ENCODE data around the gene MBD5. TPM values are rescaled to one million over a fixed set of nuclear protein-coding genes. Genes with fewer than 3 reads are reported as not detected.

The MBD5 gene
- total RNA-seq, 4 donors from 2014 or later = 22.9 to 44.2 (median 40.2) TPM

GRCh38 chr2:148028781-148029180 lies 7.9 kb downstream of the MBD5 start:
- no peak for TF ChIP-seq POLR2A (IDR thresholded peaks at IDR 0.05)
- TF ChIP-seq, protein P1, sequence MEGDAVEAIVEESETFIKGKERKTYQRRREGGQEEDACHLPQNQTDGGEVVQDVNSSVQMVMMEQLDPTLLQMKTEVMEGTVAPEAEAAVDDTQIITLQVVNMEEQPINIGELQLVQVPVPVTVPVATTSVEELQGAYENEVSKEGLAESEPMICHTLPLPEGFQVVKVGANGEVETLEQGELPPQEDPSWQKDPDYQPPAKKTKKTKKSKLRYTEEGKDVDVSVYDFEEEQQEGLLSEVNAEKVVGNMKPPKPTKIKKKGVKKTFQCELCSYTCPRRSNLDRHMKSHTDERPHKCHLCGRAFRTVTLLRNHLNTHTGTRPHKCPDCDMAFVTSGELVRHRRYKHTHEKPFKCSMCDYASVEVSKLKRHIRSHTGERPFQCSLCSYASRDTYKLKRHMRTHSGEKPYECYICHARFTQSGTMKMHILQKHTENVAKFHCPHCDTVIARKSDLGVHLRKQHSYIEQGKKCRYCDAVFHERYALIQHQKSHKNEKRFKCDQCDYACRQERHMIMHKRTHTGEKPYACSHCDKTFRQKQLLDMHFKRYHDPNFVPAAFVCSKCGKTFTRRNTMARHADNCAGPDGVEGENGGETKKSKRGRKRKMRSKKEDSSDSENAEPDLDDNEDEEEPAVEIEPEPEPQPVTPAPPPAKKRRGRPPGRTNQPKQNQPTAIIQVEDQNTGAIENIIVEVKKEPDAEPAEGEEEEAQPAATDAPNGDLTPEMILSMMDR (IDR thresholded peaks at IDR 0.05) = no peak
- no peak for DNase-seq
- no peaks in the 10 kb centered on the region for H3K27me3 ChIP-seq
- no peak overlapping the region for H3K4me3 ChIP-seq
- no peaks in the 10 kb centered on the region for H3K36me3 ChIP-seq
- H3K27ac ChIP-seq = no peak overlapping the region
- no peaks in the 10 kb centered on the region for H3K9me3 ChIP-seq
- no peaks in the 10 kb centered on the region for H3K4me1 ChIP-seq

DNA sequence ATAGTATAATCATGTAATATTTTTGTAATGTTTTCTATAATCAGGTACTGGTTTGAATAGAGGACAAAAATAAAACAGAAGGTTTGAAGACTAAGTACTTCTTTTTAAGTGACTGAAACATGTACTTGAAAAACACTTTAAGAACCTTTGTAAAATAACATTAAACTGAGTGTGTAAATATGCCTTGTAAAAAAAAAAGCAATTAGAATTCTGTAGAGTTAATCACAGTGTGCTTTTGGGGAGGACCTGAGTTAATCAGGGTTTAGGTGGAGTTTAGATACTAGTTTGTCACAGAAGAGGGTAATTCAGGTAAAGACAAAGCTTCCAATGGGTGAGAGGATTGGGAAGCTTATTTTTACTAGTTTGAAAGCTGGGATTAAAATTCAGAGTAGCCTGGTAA lies 10.3 kb downstream of the MBD5 start:
- Histone ChIP-seq H3K4me3 (no peak overlapping the region), H3K36me3 (no peaks in the 10 kb centered on the region)
- TF ChIP-seq, protein P1 (IDR thresholded peaks at IDR 0.05) = no peak
- TF ChIP-seq POLR2A (IDR thresholded peaks at IDR 0.05) = no peak

GRCh38 chr2:148032215-148032614 lies 11.3 kb downstream of the MBD5 start:
- no peaks in the 10 kb centered on the region for H3K27me3 ChIP-seq
- no peaks in the 10 kb centered on the region for H3K4me1 ChIP-seq
- H3K27ac ChIP-seq = no peak overlapping the region
- no peaks in the 10 kb centered on the region for H3K9me3 ChIP-seq
- H3K4me3 ChIP-seq = no peak overlapping the region
- H3K36me3 ChIP-seq = no peaks in the 10 kb centered on the region
- no peak for TF ChIP-seq POLR2A (IDR thresholded peaks at IDR 0.05)
- TF ChIP-seq, protein P1 (IDR thresholded peaks at IDR 0.05) = no peak
- DNase-seq = no peak

More for the DNA sequence above, 10.3 kb downstream of the MBD5 start:
- Histone ChIP-seq H3K4me1 (no peaks in the 10 kb centered on the region), H3K9me3 (no peaks in the 10 kb centered on the region), H3K27me3 (no peaks in the 10 kb centered on the region), H3K27ac (no peak overlapping the region)
- no peak for DNase-seq

DNA sequence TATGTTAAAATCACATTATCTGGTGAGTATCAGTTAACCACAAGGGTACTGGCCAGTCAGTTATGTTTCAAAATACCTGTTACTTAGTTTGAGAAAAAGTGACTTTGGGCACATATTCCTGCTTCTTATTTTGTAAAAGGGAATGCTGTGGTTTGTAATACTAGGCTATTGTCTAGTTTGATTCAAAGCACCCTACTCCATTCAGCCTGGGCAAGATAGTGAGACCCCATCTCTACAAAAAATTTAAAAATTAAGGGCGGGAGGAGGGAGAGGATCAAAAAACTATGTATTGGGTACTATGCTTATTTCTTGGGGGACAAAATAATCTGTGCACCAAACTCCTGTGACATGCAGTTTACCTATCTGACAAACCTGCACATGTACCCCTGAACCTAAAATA lies 18.9 kb downstream of the MBD5 start:
- H3K4me3 ChIP-seq = no peak overlapping the region
- H3K4me1 ChIP-seq = no peaks in the 10 kb centered on the region
- no peak overlapping the region for H3K27ac ChIP-seq
- no peaks in the 10 kb centered on the region for H3K36me3 ChIP-seq
- TF ChIP-seq POLR2A (IDR thresholded peaks at IDR 0.05) = no peak
- TF ChIP-seq, protein P1 (IDR thresholded peaks at IDR 0.05) = no peak
- no peaks in the 10 kb centered on the region for H3K27me3 ChIP-seq
- H3K9me3 ChIP-seq = no peaks in the 10 kb centered on the region
- DNase-seq = no peak

GRCh38 chr2:148042219-148042618 lies 21.3 kb downstream of the MBD5 start:
- H3K4me1 ChIP-seq = no peaks in the 10 kb centered on the region
- no peak for TF ChIP-seq POLR2A (IDR thresholded peaks at IDR 0.05)
- TF ChIP-seq, protein P1 (IDR thresholded peaks at IDR 0.05) = no peak
- no peaks in the 10 kb centered on the region for H3K9me3 ChIP-seq

GRCh38 chr2:148044322-148044721 lies 23.4 kb downstream of the MBD5 start:
- no peaks in the 10 kb centered on the region for H3K9me3 ChIP-seq
- no peak overlapping the region for H3K27ac ChIP-seq
- DNase-seq = no peak
- H3K4me1 ChIP-seq = no peaks in the 10 kb centered on the region
- H3K4me3 ChIP-seq = no peak overlapping the region
- H3K36me3 ChIP-seq = no peaks in the 10 kb centered on the region
- H3K27me3 ChIP-seq = no peaks in the 10 kb centered on the region
- TF ChIP-seq, protein P1 (IDR thresholded peaks at IDR 0.05) = no peak
- no peak for TF ChIP-seq POLR2A (IDR thresholded peaks at IDR 0.05)

More at GRCh38 chr2:148042219-148042618, 21.3 kb downstream of the MBD5 start:
- Histone ChIP-seq H3K27ac (no peak overlapping the region), H3K36me3 (no peaks in the 10 kb centered on the region), H3K4me3 (no peak overlapping the region), H3K27me3 (no peaks in the 10 kb centered on the region)
- no peak for DNase-seq

All from Peyer's patch (tissue), 4 donors.